Measurements from ENCODE around the gene COL25A1. TPM values are rescaled to one million over a fixed set of nuclear protein-coding genes. Genes with fewer than 3 reads are reported as not detected.

COL25A1 gene
- total RNA-seq, 1 experiment from 2014 or later = 8.8 TPM

- H3K9me3 ChIP-seq (ENCODE audit: low read depth, low read length, poor library complexity, severe bottlenecking) = no peaks in the 10 kb centered on the region
- no TSS peak for BruUV-seq (replicated peaks)
- DNase-seq (ENCODE audit: low spot score) = no peak
- H3K36me3 ChIP-seq (ENCODE audit: insufficient read depth, low read length, poor library complexity, severe bottlenecking) = no peaks in the 10 kb centered on the region
- TF ChIP-seq CTCF (conservative IDR thresholded peaks at IDR 0.05; ENCODE audit: low read depth, low read length) (no peak), EZH2 (IDR thresholded peaks at IDR 0.05; ENCODE audit: borderline replicate concordance, low read depth, low read length, poor library complexity, severe bottlenecking) (no peak)
- ChIA-PET CTCF (no interaction called here), POLR2A (ENCODE audit: low non-redundant PET) (no interaction called here)
- H3K27ac ChIP-seq (ENCODE audit: low read depth, low read length, poor library complexity, severe bottlenecking) = no peak overlapping the region
- no peak overlapping the region for H3K4me3 ChIP-seq (ENCODE audit: low read depth, low read length, poor library complexity, severe bottlenecking)
- H3K27me3 ChIP-seq (replicated peaks; ENCODE audit: insufficient read depth, low read depth, low read length, poor library complexity) = no peaks in the 10 kb centered on the region
- intact Hi-C loops (cut with micrococcal nuclease; ENCODE audit: unreplicated experiment) = no loop called here
- H3K4me1 ChIP-seq (ENCODE audit: insufficient read depth, low read length, poor library complexity, severe bottlenecking) = peaks cover 12% of the 10 kb centered on the region
Measured at GRCh38 chr4:109065006-109065405, 237.5 kb downstream of the COL25A1 start.

GRCh38 chr4:109053257-109053656 is 249.2 kb downstream of the COL25A1 start:
- no peaks in the 10 kb centered on the region for H3K36me3 ChIP-seq (ENCODE audit: insufficient read depth, low read length, poor library complexity, severe bottlenecking)
- ChIA-PET CTCF (no interaction called here), POLR2A (ENCODE audit: low non-redundant PET) (interaction anchor here (0.6 kb wide), 1 partner anchor 220 kb away, joined by 3 read pairs; no protein-coding TSS in a partner anchor)
- H3K9me3 ChIP-seq (ENCODE audit: low read depth, low read length, poor library complexity, severe bottlenecking) = no peaks in the 10 kb centered on the region
- no peaks in the 10 kb centered on the region for H3K27me3 ChIP-seq (replicated peaks; ENCODE audit: insufficient read depth, low read depth, low read length, poor library complexity)
- H3K4me1 ChIP-seq (ENCODE audit: insufficient read depth, low read length, poor library complexity, severe bottlenecking) = no peaks in the 10 kb centered on the region
- intact Hi-C loops (cut with micrococcal nuclease; ENCODE audit: unreplicated experiment) = no loop called here
- no TSS peak for BruUV-seq (replicated peaks)
- DNase-seq (ENCODE audit: low spot score) = no peak
- no peak overlapping the region for H3K27ac ChIP-seq (ENCODE audit: low read depth, low read length, poor library complexity, severe bottlenecking)
- H3K4me3 ChIP-seq (ENCODE audit: low read depth, low read length, poor library complexity, severe bottlenecking) = no peak overlapping the region
- TF ChIP-seq CTCF (conservative IDR thresholded peaks at IDR 0.05; ENCODE audit: low read depth, low read length) (no peak), EZH2 (IDR thresholded peaks at IDR 0.05; ENCODE audit: borderline replicate concordance, low read depth, low read length, poor library complexity, severe bottlenecking) (no peak)

- DNase-seq (ENCODE audit: low spot score) = no peak
- Histone ChIP-seq H3K27me3 (replicated peaks; ENCODE audit: insufficient read depth, low read depth, low read length, poor library complexity) (no peaks in the 10 kb centered on the region), H3K27ac (ENCODE audit: low read depth, low read length, poor library complexity, severe bottlenecking) (no peak overlapping the region), H3K4me1 (ENCODE audit: insufficient read depth, low read length, poor library complexity, severe bottlenecking) (no peaks in the 10 kb centered on the region), H3K9me3 (ENCODE audit: low read depth, low read length, poor library complexity, severe bottlenecking) (no peaks in the 10 kb centered on the region), H3K4me3 (ENCODE audit: low read depth, low read length, poor library complexity, severe bottlenecking) (no peak overlapping the region), H3K36me3 (ENCODE audit: insufficient read depth, low read length, poor library complexity, severe bottlenecking) (no peaks in the 10 kb centered on the region)
- no TSS peak for BruUV-seq (replicated peaks)
- intact Hi-C loops (cut with micrococcal nuclease; ENCODE audit: unreplicated experiment) = no loop called here
- no peak for TF ChIP-seq CTCF (conservative IDR thresholded peaks at IDR 0.05; ENCODE audit: low read depth, low read length)
- TF ChIP-seq EZH2 (IDR thresholded peaks at IDR 0.05; ENCODE audit: borderline replicate concordance, low read depth, low read length, poor library complexity, severe bottlenecking) = no peak
- ChIA-PET POLR2A (ENCODE audit: low non-redundant PET) (no interaction called here), CTCF (no interaction called here)
Measured at GRCh38 chr4:109052821-109053220, 249.6 kb downstream of the COL25A1 start.
